ENCODE results near the gene CHRNA5.

Gene CHRNA5

DNA sequence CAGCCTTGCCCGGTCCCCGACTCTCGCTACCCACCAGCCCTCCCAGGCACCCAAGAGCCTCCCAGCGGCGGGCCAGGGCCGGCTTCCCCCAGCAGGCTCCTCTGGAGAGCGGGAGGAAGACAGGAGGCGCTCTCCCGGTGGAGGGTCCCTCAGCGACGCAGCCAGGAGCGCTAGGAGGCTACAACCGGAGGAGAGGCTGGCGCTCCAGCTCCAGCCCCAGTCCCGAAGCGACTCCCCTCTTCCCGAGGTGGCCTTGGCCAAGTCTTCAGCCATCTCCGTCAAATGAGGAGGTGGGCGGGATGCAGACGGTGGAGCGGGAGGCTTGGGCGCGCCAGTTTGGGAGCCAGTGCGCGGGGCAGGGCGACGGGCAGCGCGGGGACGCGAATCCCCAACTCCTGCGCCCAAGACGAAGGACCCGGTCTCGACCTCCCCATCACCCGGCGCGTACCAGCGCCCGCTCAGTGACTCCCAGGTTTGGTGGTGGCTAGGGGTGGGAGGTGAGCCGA is 54.8 kb downstream of the CHRNA5 start:
- DNase-seq (ENCODE audit: low read depth, low spot score): peak; percentile 58

- DNase-seq (ENCODE audit: low read depth, low spot score): peak; percentile 37
Measured at GRCh38 chr15:78620527-78621421, 55.5 kb downstream of the CHRNA5 start, which contains the start of gene CHRNA3. CHRNA3 (minus strand) TSS chr15:78620996; CDS start chr15:78620794, 202 bp downstream.

- DNase-seq (ENCODE audit: low read depth, low spot score): no peak
Measured at GRCh38 chr15:78621810-78622402, 56.6 kb downstream of the CHRNA5 start.

- DNase-seq (ENCODE audit: low read depth, low spot score): no peak
Measured at GRCh38 chr15:78623786-78624497, 58.6 kb downstream of the CHRNA5 start.

DNA sequence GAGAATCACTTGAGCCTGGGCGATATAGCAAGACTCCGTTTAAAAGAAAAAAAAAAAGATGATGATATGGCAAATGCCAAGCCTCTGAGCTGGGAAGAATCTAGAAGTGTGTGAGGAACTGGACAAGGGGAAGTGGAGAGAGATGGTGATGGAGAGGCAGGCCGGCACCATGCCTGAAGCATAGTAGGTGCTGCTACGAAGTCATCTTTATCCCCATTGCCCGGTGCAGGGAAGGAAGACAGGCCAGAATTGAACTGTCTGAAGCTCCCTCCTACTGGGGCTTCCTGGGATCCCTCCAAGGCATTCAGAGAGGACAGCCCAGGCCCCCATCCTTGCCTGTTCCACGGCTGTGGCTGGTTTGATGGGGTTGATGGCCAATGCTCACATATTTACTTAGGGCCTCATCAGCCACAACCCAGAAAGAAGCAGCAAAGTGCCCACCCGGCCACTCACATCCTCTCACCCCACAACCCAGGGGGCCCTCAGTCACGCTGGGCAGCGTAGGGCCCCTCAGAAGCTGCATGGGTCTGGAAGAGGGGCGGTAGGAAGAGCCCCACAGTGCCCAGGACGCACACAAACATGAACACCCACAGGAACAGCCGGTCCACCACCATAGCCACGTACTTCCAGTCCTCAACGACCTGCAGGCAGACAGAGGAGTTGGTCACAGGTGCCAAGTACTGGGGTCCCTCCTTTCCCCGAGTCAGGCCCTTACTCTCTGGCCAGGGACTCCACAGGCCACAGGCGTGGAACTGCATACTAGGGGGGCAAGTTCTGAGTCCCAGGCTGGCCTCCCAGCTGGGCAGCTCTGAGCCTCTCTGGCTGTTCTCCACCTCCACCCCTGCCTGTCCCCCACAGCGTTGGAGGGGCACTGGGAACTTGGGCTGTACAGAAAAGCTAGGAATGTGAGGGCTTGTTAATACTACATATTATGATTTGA is 59.6 kb downstream of the CHRNA5 start:
- DNase-seq (ENCODE audit: low read depth, low spot score): no peak

DNA sequence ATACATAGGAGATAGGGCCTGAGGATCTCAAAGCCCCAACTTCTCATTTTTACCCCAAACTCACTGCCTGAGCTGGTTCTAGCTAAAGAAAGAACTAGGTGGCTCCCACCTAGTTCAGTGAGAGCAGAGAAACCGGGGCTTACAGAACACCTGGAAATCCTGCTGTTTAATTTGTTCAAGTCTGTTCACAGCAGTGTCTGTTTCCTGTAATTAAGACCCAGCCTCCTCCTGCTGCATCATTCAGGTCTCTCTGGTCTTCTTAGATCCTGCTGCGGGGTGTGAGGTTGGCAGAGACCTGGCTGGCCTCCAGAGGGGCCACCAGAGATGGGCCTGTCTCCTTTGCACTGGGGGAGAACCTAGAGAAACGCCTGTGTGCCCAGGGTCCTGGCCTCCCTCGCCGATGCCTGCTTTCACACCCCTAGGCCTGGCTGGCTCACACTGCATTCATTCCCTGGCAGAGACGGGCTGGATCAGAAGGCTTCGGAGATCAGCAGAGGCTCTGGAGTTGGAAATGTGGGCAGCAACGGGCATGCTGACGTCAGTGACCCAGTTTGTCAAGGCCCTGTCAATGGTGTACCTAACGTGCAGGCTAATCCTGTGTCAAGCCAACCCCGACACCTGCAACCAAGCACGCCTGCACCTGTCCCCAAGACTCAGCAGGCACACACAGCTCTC is 60.4 kb downstream of the CHRNA5 start:
- no peak for DNase-seq (ENCODE audit: low read depth, low spot score)

- DNase-seq (ENCODE audit: low read depth, low spot score): no peak
Measured at GRCh38 chr15:78626381-78626995, 61.2 kb downstream of the CHRNA5 start.

DNA sequence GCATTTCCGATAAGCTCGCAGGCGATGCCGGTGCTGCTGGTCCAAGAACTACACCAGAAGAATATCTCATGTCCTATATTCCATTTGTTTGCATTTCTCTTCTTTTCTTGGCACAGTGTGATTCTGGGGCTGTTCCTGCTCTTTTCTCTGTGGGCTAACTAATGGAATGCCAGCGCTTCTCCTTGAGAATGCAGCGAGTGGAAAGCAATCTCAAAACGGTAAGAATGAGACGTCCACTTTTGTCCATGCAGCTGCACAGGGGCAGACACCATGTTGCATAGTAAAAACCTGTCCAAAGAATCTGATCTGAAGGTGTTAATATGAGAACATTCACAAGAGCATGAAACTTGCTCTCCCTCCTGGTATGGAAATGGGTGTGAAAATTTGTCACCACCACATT is 62.0 kb downstream of the CHRNA5 start:
- no peak for DNase-seq (ENCODE audit: low read depth, low spot score)

- no peak for DNase-seq (ENCODE audit: low read depth, low spot score)
Measured at GRCh38 chr15:78628227-78628626, 62.9 kb downstream of the CHRNA5 start.

DNA sequence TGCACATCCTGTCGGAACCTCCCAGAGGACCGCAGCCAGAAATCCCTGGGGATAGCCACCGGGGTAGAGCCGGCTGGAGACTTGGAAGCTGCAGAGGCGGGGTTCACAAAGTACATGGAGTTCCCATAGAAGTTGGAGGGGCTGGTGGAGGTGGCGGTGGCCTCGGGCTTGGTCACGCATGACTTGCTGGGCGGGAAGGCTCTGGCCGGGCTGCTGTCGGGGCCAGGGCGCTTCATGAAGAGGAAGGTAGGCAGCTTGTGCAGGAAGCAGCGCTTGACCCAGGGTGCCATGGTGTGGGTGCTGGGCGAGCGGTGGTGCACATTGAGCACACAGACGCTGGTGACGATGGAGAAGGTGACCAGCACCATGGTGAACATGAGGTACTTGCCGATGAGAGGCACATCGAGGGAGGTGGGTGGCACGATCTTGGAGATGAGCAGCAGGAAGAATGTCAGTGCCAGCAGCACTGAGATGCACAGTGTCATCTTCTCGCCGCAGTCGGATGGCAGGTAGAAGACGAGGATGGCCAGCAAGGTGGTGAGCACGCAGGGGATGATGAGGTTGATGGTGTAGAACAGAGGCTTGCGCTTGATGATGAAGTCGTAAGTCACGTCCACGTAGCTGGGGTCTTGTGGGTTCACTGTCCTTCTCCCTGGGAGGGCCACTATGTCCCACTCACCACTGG is 63.9 kb downstream of the CHRNA5 start:
- no peak for DNase-seq (ENCODE audit: low read depth, low spot score)

GRCh38 chr15:78629716-78630065 is 64.4 kb downstream of the CHRNA5 start:
- DNase-seq (ENCODE audit: low read depth, low spot score): no peak

DNA sequence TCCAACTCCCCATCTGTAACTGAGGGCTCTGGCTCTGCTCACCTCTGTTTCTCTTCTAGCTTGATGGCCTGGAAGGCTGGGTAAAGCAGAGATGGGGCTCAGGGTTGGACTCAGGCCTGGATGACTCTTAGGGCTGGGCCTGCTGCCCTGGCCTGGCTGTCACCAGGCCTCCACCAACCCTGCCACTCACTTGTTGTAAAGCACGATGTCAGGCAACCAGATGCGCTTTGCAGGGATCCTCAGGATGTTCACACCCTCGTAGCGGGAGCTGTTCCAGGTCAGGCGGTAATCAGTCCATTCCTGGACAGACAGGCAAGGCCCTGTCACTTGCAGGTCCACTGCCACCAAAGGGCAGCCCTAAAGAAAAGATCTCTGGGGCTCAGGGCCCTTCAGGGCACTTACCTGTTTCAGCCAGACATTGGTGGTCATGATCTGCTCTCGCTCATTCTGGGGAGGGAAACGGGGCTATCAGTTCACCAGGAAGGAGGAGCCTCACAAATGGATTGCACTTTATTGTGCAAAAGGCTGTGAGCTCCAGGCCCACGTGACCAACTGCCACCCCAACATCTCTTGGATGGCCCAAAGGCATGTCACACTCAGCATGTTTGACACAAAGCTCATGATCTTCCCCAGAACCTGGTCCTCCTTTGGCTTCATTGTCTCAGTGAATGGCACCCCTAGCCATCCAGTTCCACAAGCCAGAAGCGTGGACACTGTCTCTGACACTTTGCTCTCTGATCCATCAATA is 65.7 kb downstream of the CHRNA5 start:
- no peak for DNase-seq (ENCODE audit: low read depth, low spot score)

- DNase-seq (ENCODE audit: low read depth, low spot score): no peak
Measured at GRCh38 chr15:78633348-78633747, 68.0 kb downstream of the CHRNA5 start.

DNA sequence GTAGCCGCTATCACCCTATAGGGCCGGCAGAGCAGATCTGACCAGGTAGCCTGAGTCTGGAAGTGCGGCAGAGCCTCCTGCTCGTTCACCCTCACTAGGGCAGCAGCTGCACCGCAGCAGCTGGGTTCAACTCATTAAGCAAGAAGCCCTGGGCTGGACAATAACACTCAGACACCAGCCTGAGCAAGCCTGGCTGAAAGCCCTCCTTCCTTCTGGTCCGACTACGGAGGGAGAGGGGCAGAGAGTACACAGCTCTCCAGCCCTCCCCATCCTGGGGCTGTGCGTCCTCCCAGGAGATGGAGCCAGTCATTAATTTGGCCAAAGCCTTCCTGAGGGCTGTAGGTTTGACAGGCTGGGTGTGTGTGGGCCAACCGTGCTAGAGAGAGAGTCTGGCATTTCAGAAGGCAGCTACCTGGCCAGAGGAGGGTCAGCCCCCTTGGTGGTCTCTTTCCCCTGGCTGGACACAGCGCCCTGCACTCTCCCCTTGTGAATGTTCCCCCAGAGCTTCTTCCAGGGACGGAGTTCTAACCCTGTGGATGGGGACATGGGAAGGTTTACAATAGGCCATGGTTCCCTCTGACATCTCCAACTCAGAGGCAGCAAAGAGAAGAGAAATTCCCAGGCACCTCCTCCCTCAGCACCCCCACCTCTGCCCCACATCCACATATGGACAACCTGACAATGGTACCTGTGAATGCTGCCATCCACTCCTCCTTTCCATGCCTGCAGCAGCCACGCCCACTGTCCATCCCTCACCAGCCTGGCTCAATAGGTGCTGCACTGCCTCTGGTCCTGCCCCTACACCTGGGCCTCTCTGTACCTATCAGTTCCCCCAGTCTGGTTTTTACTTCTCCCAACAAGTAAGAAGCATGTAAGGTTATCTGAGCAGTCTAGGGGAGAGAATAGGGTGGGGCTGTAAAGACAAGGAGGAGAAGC is 69.2 kb downstream of the CHRNA5 start:
- DNase-seq (ENCODE audit: low read depth, low spot score): no peak

DNA sequence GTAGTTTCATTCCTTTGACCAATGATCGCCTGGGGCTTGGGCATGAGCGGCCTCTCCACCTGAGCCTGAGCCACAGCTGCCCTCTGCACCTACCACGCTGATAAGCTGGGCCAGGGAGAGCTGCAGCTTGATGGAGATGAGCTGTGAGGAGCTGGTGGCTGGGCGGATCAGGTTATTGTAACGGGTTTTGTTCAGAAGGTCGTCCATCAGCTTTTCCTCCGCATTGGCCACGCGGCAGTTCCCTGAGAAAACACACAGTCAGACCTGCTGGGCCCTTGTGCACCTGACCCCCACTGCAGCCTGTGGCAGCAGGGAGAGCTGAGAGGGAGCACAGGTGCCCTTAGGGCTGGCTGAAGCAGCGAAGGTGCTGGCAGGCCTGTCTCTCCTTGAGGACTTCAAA is 70.0 kb downstream of the CHRNA5 start:
- DNase-seq (ENCODE audit: low read depth, low spot score): no peak

DNA sequence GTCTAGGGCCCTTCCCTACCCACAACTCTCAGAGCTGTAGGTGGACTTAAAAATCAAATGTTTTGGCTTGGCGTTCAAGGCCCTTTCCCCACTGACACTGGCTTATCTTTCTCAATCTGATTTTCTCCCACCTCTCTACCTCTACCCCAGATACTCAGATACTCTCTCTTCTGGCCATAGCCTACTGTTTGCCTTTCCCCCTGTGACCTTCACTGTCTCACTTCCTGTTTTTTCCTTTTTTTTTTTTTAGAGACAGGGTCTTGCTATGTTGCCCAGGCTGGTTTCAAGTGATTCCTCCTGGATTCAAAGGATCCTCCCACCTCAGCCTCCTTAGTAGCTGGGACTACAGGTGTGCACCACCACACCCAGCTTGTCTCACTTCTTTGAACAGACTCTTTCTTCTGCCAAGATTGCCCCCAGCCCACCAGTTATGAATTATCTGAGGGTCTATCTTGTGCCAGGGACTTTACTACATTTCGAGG is 71.1 kb downstream of the CHRNA5 start:
- DNase-seq (ENCODE audit: low read depth, low spot score): no peak

DNA sequence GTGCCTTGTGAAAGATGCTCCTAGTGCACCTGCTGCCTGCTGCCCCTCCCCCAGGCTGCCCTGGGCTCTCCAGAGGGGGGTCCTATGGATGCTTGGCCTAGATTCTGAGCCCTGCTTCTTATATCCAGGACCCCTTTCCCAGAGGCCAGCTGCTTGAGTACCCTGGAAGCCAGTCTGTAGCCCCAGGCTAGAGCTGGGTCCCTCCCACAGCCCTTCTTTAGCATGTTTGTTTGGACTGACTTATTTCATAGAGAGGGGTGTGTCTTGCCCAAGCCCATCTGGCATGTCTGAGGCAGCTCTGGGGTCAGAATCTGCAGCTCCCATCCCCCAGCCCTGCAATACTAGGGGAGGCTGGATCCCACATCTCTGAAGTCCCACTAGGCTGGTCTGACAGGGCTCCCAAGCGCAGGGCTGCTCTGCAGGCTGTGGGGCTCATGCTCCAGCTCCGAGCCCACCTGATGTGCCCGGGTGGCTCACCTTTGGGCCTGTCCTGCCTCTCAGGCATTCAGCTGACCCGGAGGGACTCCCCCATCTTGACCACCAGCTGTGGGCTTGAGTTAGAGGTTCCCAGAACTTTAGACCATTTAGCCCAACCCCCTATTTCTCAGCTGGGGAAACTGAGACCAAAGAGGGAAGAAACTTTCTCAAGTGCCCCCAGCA is 72.6 kb downstream of the CHRNA5 start:
- DNase-seq (ENCODE audit: low read depth, low spot score): no peak
